Liver (tissue), 9 donors: Measurements from ENCODE around the gene B4GALT1. TPM values are rescaled to one million over a fixed set of nuclear protein-coding genes. Genes with fewer than 3 reads are reported as not detected.

ENCODE experiments used
- DNase-seq: peaks from one replicate; pipeline ENCODE4 v3.0.0-alpha.2; 2017; ENCODE audit warnings: low spot score
- H3K27ac ChIP-seq, 2 donors: one replicate each; pipeline ENCODE4 v1.7.0; 2013; ENCODE audit warnings: inconsistent platforms in 2 of 2, low read length in 2 of 2, control low read depth in 1 of 2, low read depth in 1 of 2, mild to moderate bottlenecking in 1 of 2
- H3K27me3 ChIP-seq, 4 donors: one replicate each; pipeline versions ENCODE4 v1.6.1 to v1.7.0; 2013; ENCODE audit warnings: low read length in 3 of 4, inconsistent platforms in 1 of 4, mild to moderate bottlenecking in 1 of 4, moderate library complexity in 1 of 4; ENCODE audit not compliant: control insufficient read depth in 4 of 4, insufficient read depth in 4 of 4
- H3K36me3 ChIP-seq, 4 donors: one replicate each; pipeline versions ENCODE4 v1.6.1 to v1.7.0; 2013; ENCODE audit warnings: low read length in 3 of 4, mild to moderate bottlenecking in 3 of 4, low read depth in 1 of 4, moderate library complexity in 1 of 4; ENCODE audit not compliant: control insufficient read depth in 4 of 4, insufficient read depth in 3 of 4
- H3K4me1 ChIP-seq, 4 donors: one replicate each; pipeline versions ENCODE4 v1.6.1 to v1.7.0; 2013; ENCODE audit warnings: low read length in 3 of 4, mild to moderate bottlenecking in 3 of 4, moderate library complexity in 1 of 4; ENCODE audit not compliant: control insufficient read depth in 4 of 4, insufficient read depth in 4 of 4
- H3K4me3 ChIP-seq, 3 donors: one replicate each; pipeline versions ENCODE4 v1.6.1 to v1.7.0; 2013; ENCODE audit warnings: low read length in 3 of 3, control low read depth in 1 of 3, low read depth in 1 of 3, mild to moderate bottlenecking in 1 of 3
- H3K9ac ChIP-seq, 2 donors: one replicate each; pipeline ENCODE4 v1.7.0; 2013; ENCODE audit warnings: low read length in 2 of 2, mild to moderate bottlenecking in 2 of 2, moderate library complexity in 2 of 2, control low read depth in 1 of 2, low read depth in 1 of 2
- H3K9me3 ChIP-seq, 4 donors: one replicate each; pipeline versions ENCODE4 v1.6.1 to v1.7.0; 2013; ENCODE audit warnings: low read length in 3 of 4; ENCODE audit not compliant: control insufficient read depth in 4 of 4
- EGR1 ChIP-seq, 2 donors: IDR thresholded peaks; 2 replicates each; pipeline ENCODE4 v1.6.1; 2016 to 2018; ENCODE audit warnings: antibody characterized with exemption in 2 of 2, low read depth in 2 of 2
- FOXA1 ChIP-seq: IDR thresholded peaks from 2 replicates; pipeline ENCODE4 v1.6.1; 2016; ENCODE audit warnings: antibody characterized with exemption
- FOXA2 ChIP-seq: IDR thresholded peaks from 2 replicates; pipeline ENCODE4 v1.6.1; 2016; ENCODE audit warnings: antibody characterized with exemption
- GABPA ChIP-seq, 2 donors: IDR thresholded peaks in 1 of 2; conservative IDR thresholded peaks in 1 of 2; 2 replicates each; pipeline ENCODE4 v1.6.1; 2016; ENCODE audit warnings: antibody characterized with exemption in 2 of 2, mild to moderate bottlenecking in 1 of 2, moderate library complexity in 1 of 2
- HNF4A ChIP-seq, 2 donors: conservative IDR thresholded peaks; 2 replicates each; pipeline ENCODE4 v1.6.1; 2016; ENCODE audit warnings: antibody characterized with exemption in 2 of 2, mild to moderate bottlenecking in 2 of 2
- HNF4G ChIP-seq: IDR thresholded peaks from 2 replicates; pipeline ENCODE4 v1.6.1; 2016; ENCODE audit warnings: antibody characterized with exemption
- MAX ChIP-seq: IDR thresholded peaks from 2 replicates; pipeline ENCODE4 v1.6.1; 2016; ENCODE audit warnings: antibody characterized with exemption
- NR2F2 ChIP-seq: IDR thresholded peaks from 2 replicates; pipeline ENCODE4 v1.6.1; 2016; ENCODE audit warnings: antibody characterized with exemption
- RAD21 ChIP-seq, 2 donors: IDR thresholded peaks; 2 replicates each; pipeline ENCODE4 v1.6.1; 2016; ENCODE audit warnings: antibody characterized with exemption in 2 of 2, mild to moderate bottlenecking in 2 of 2
- REST ChIP-seq: IDR thresholded peaks from 2 replicates; pipeline ENCODE4 v1.6.1; 2016; ENCODE audit warnings: antibody characterized with exemption, mild to moderate bottlenecking
- SP1 ChIP-seq: IDR thresholded peaks from 2 replicates; pipeline ENCODE4 v1.6.1; 2018; ENCODE audit warnings: antibody characterized with exemption, mild to moderate bottlenecking
- TAF1 ChIP-seq: conservative IDR thresholded peaks from 2 replicates; pipeline ENCODE4 v1.6.1; 2016; ENCODE audit warnings: antibody characterized with exemption, mild to moderate bottlenecking
- YY1 ChIP-seq: IDR thresholded peaks from 2 replicates; pipeline ENCODE4 v1.6.1; 2016; ENCODE audit warnings: antibody characterized with exemption, mild to moderate bottlenecking
- ZBTB33 ChIP-seq: IDR thresholded peaks from 2 replicates; pipeline ENCODE4 v1.6.1; 2016; ENCODE audit warnings: antibody characterized with exemption
- WGBS: extraction: QIAGEN DNeasy Blood & Tissue Kit; methylation state at CpG from one replicate; pipeline ENCODE4 v1.1.7; 2013; 5-methylcytosine and 5-hydroxymethylcytosine counted together
- polyA plus RNA-seq, 2 donors: library from polyadenylated mRNA; stranded (reverse) in 1 of 2; unstranded in 1 of 2; fragments of 200-250 nt in 1 of 2; fragments of >200 nt in 1 of 2; fragmentation: Nextera tagmentation in 1 of 2; extraction: Ambion mirVana in 1 of 2; gene quantifications; one replicate each; pipeline versions ENCODE4 v1.2.1 to v1.2.3, GENCODE V29; 2013 to 2015
- total RNA-seq, 2 donors: library from RNA; depleted of rRNA; stranded (reverse); fragments of >200 nt; gene quantifications; one replicate each; pipeline ENCODE4 v1.2.3, GENCODE V29; 2014
- TF ChIP-seq, protein P1 (sequence below): fragments of 150-350 bp; IDR thresholded peaks from 2 replicates; pipeline ENCODE4 v1.5.1; 2017; ENCODE audit warnings: improper control_type of control experiment, low read depth, low read length; ENCODE audit not compliant: missing input control
- TF ChIP-seq, protein P2 (sequence below): IDR thresholded peaks from 2 replicates; pipeline ENCODE4 v1.6.1; 2016; ENCODE audit warnings: antibody characterized with exemption
- donor health status: healthy.
- donor health status: healthy.
- donor health status: healthy.
- donor health status: healthy.
- donor health status: healthy.

The B4GALT1 gene
- total and polyA plus RNA-seq, 4 donors = 25.9 to 59.8 (median 42.7) TPM

- 77% methylated on average over 1 of the region's 1 CpG for WGBS
- peak overlapping the region in 1 of 2 donors; percentile 4 for H3K27ac ChIP-seq
- H3K36me3 ChIP-seq = no peaks in the 10 kb centered on the region
- DNase-seq = no peak
- H3K27me3 ChIP-seq = no peaks in the 10 kb centered on the region
- no peak overlapping the region for H3K4me3 ChIP-seq
- peaks cover 13 to 43% (median 35%) of the 10 kb centered on the region in 4 donors for H3K4me1 ChIP-seq
- TF ChIP-seq FOXA1 (no peak), TAF1 (no peak), REST (no peak), HNF4G (no peak), NR2F2 (no peak), GABPA (IDR thresholded peaks at IDR 0.05 in 1 of 2, conservative IDR thresholded peaks at IDR 0.05 in 1 of 2) (no peak), YY1 (no peak), ZBTB33 (no peak), HNF4A (conservative IDR thresholded peaks at IDR 0.05) (no peak), FOXA2 (no peak), SP1 (no peak), MAX (no peak)
- TF ChIP-seq, protein P1, sequence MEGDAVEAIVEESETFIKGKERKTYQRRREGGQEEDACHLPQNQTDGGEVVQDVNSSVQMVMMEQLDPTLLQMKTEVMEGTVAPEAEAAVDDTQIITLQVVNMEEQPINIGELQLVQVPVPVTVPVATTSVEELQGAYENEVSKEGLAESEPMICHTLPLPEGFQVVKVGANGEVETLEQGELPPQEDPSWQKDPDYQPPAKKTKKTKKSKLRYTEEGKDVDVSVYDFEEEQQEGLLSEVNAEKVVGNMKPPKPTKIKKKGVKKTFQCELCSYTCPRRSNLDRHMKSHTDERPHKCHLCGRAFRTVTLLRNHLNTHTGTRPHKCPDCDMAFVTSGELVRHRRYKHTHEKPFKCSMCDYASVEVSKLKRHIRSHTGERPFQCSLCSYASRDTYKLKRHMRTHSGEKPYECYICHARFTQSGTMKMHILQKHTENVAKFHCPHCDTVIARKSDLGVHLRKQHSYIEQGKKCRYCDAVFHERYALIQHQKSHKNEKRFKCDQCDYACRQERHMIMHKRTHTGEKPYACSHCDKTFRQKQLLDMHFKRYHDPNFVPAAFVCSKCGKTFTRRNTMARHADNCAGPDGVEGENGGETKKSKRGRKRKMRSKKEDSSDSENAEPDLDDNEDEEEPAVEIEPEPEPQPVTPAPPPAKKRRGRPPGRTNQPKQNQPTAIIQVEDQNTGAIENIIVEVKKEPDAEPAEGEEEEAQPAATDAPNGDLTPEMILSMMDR = no peak
- TF ChIP-seq, protein P2, sequence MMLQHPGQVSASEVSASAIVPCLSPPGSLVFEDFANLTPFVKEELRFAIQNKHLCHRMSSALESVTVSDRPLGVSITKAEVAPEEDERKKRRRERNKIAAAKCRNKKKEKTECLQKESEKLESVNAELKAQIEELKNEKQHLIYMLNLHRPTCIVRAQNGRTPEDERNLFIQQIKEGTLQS = no peak
- no peaks in the 10 kb centered on the region for H3K9me3 ChIP-seq
- no peak overlapping the region for H3K9ac ChIP-seq
These were observed 1.9 kb upstream of the B4GALT1 start for GRCh38 chr9:33168941-33169544.

- Histone ChIP-seq H3K9ac (peak overlapping the region in 1 of 2 donors; percentile 8), H3K27ac (peak overlapping the region; percentile 81 to 88), H3K27me3 (no peaks in the 10 kb centered on the region), H3K4me1 (peaks cover 13 to 50% (median 40%) of the 10 kb centered on the region in 4 donors), H3K9me3 (no peaks in the 10 kb centered on the region), H3K4me3 (peak overlapping the region; percentile 24 to 53 (median 45)), H3K36me3 (no peaks in the 10 kb centered on the region)
- 66% methylated on average over 8 of the region's 8 CpGs for WGBS
- DNase-seq = no peak
- TF ChIP-seq HNF4G (no peak), FOXA2 (no peak), RAD21 (IDR thresholded peaks at IDR 0.05) (no peak), FOXA1 (no peak), EGR1 (IDR thresholded peaks at IDR 0.05; ENCODE audit: low read depth in 2 of 2) (no peak), ZBTB33 (no peak), YY1 (no peak), MAX (no peak), SP1 (no peak)
- TF ChIP-seq, protein P1 = no peak
These were observed 881 bp upstream of the B4GALT1 start for GRCh38 chr9:33167972-33168461.
